Thymus (tissue), 11 donors: Measurements from ENCODE around the gene KCND1. TPM values are rescaled to one million over a fixed set of nuclear protein-coding genes. Genes with fewer than 3 reads are reported as not detected.
"Not testable (repeated sequence)": the region's sequence is repeated elsewhere in the genome, so short reads cannot be mapped to it uniquely, and the experiment has no call there.

Experiments
- DNase-seq, 9 donors: peaks; one replicate each; pipeline ENCODE4 v3.0.0-alpha.2; 2013; ENCODE audit warnings: low spot score in 9 of 9, low read depth in 6 of 9, missing footprints in 1 of 9
- H3K27ac ChIP-seq, 2 donors: one replicate each; pipeline ENCODE4 v1.5.1; 2013; ENCODE audit warnings: control low read depth in 1 of 2, low read depth in 1 of 2, low read length in 1 of 2, mild to moderate bottlenecking in 1 of 2, moderate library complexity in 1 of 2
- H3K27me3 ChIP-seq, 2 donors: one replicate each; pipeline ENCODE4 v1.5.1; 2013; ENCODE audit warnings: low read length in 1 of 2; ENCODE audit not compliant: control insufficient read depth in 2 of 2, insufficient read depth in 1 of 2
- H3K36me3 ChIP-seq, 2 donors: one replicate each; pipeline ENCODE4 v1.5.1; 2013; ENCODE audit warnings: low read length in 1 of 2, mild to moderate bottlenecking in 1 of 2, moderate library complexity in 1 of 2; ENCODE audit not compliant: control insufficient read depth in 2 of 2, insufficient read depth in 2 of 2
- H3K4me1 ChIP-seq, 2 donors: one replicate each; pipeline ENCODE4 v1.5.1; 2013; ENCODE audit warnings: low read length in 2 of 2; ENCODE audit not compliant: control insufficient read depth in 2 of 2, insufficient read depth in 2 of 2
- H3K4me3 ChIP-seq, 2 donors: one replicate each; pipeline ENCODE4 v1.5.1; 2013; ENCODE audit warnings: low read length in 2 of 2, control low read depth in 1 of 2, mild to moderate bottlenecking in 1 of 2
- H3K9me3 ChIP-seq, 2 donors: one replicate each; pipeline ENCODE4 v1.5.1; 2013; ENCODE audit warnings: low read length in 1 of 2, mild to moderate bottlenecking in 1 of 2; ENCODE audit not compliant: control insufficient read depth in 2 of 2, insufficient read depth in 1 of 2
- WGBS: extraction: QIAGEN DNeasy Blood & Tissue Kit; methylation state at CpG from one replicate; pipeline ENCODE4 v1.1.7; 2013; 5-methylcytosine and 5-hydroxymethylcytosine counted together
- polyA plus RNA-seq: library from polyadenylated mRNA; stranded (reverse); fragments of 200-250 nt; gene quantifications from one replicate; pipeline ENCODE4 v1.2.3, GENCODE V29; 2013
- total RNA-seq: library from RNA; stranded (reverse); fragments of 120-200 nt; gene quantifications from one replicate; pipeline ENCODE4 v1.2.4, GENCODE V29; 2013
- donor health status: healthy.

KCND1 gene
- total and polyA plus RNA-seq, 2 donors: 0.19 to 3.1 TPM

- 97% methylated on average over 4 of the region's 4 CpGs for WGBS
- peaks cover 23% of the 10 kb centered on the region in 2 donors for H3K36me3 ChIP-seq
- DNase-seq: no peak
- H3K27ac ChIP-seq: no peak overlapping the region
- H3K4me3 ChIP-seq: no peak overlapping the region
- H3K4me1 ChIP-seq: peaks cover 3 to 8% of the 10 kb centered on the region in 2 donors
- no peaks in the 10 kb centered on the region for H3K27me3 ChIP-seq
- H3K9me3 ChIP-seq: no peaks in the 10 kb centered on the region
Measured at GRCh38 chrX:48998391-48998790, 26.7 kb upstream of the KCND1 start.

GRCh38 chrX:48997865-48998264 lies 26.2 kb upstream of the KCND1 start:
- DNase-seq: no peak
- peaks cover 3 to 8% of the 10 kb centered on the region in 2 donors for H3K4me1 ChIP-seq

GRCh38 chrX:48997455-48997854 lies 25.8 kb upstream of the KCND1 start:
- H3K27me3 ChIP-seq: no peaks in the 10 kb centered on the region
- peaks cover 3 to 8% of the 10 kb centered on the region in 2 donors for H3K4me1 ChIP-seq
- no peak overlapping the region for H3K4me3 ChIP-seq
- WGBS: over 99% methylated on average over 3 of the region's 3 CpGs
- H3K9me3 ChIP-seq: no peaks in the 10 kb centered on the region
- no peak overlapping the region for H3K27ac ChIP-seq
- no peak for DNase-seq
- peaks cover 24 to 28% of the 10 kb centered on the region in 2 donors for H3K36me3 ChIP-seq

More at GRCh38 chrX:48997865-48998264, 26.2 kb upstream of the KCND1 start:
- 100% methylated on average over 1 of the region's 1 CpG for WGBS
- H3K36me3 ChIP-seq: peaks cover 23 to 28% of the 10 kb centered on the region in 2 donors
- H3K27me3 ChIP-seq: no peaks in the 10 kb centered on the region
- no peak overlapping the region for H3K27ac ChIP-seq
- H3K9me3 ChIP-seq: no peaks in the 10 kb centered on the region
- H3K4me3 ChIP-seq: no peak overlapping the region

- peak in 1 of 9 donors; percentile 15 for DNase-seq
- Histone ChIP-seq H3K27ac (no peak overlapping the region), H3K27me3 (no peaks in the 10 kb centered on the region), H3K4me1 (peaks cover 3 to 8% of the 10 kb centered on the region in 2 donors), H3K36me3 (peaks cover 28 to 29% of the 10 kb centered on the region in 2 donors), H3K9me3 (no peaks in the 10 kb centered on the region), H3K4me3 (no peak overlapping the region)
- 97% methylated on average over 6 of the region's 6 CpGs for WGBS
Measured at GRCh38 chrX:48996969-48997368, 25.3 kb upstream of the KCND1 start.

- DNase-seq: no peak
- no peak overlapping the region for H3K27ac ChIP-seq
- peaks cover 33 to 35% of the 10 kb centered on the region in 2 donors for H3K36me3 ChIP-seq
- H3K9me3 ChIP-seq: no peaks in the 10 kb centered on the region
- no peaks in the 10 kb centered on the region for H3K27me3 ChIP-seq
- H3K4me3 ChIP-seq: no peak overlapping the region
- no peaks in the 10 kb centered on the region for H3K4me1 ChIP-seq
Measured at GRCh38 chrX:48992341-48992740, 20.7 kb upstream of the KCND1 start.

- H3K27ac ChIP-seq: no peak overlapping the region
- no peaks in the 10 kb centered on the region for H3K27me3 ChIP-seq
- 100% methylated on average over 4 of the region's 4 CpGs for WGBS
- no peak overlapping the region for H3K4me3 ChIP-seq
- peaks cover 25 to 34% of the 10 kb centered on the region in 2 donors for H3K36me3 ChIP-seq
- H3K4me1 ChIP-seq: no peaks in the 10 kb centered on the region
- no peak for DNase-seq
- H3K9me3 ChIP-seq: no peaks in the 10 kb centered on the region
Measured at GRCh38 chrX:48989483-48989882, 17.8 kb upstream of the KCND1 start.

GRCh38 chrX:48983896-48984295 lies 12.3 kb upstream of the KCND1 start:
- H3K27me3 ChIP-seq: no peaks in the 10 kb centered on the region
- H3K36me3 ChIP-seq: peaks cover 40 to 48% of the 10 kb centered on the region in 2 donors
- H3K4me1 ChIP-seq: no peaks in the 10 kb centered on the region
- no peaks in the 10 kb centered on the region for H3K9me3 ChIP-seq
- no peak overlapping the region for H3K4me3 ChIP-seq
- no peak overlapping the region for H3K27ac ChIP-seq
- WGBS: 75% methylated on average over 3 of the region's 3 CpGs
- DNase-seq: no peak

GRCh38 chrX:48983081-48983480 lies 11.4 kb upstream of the KCND1 start:
- H3K4me1 ChIP-seq: no peaks in the 10 kb centered on the region
- WGBS: 98% methylated on average over 17 of the region's 17 CpGs
- H3K36me3 ChIP-seq: peaks cover 37 to 46% of the 10 kb centered on the region in 2 donors
- H3K4me3 ChIP-seq: no peak overlapping the region
- no peak overlapping the region for H3K27ac ChIP-seq
- H3K9me3 ChIP-seq: no peaks in the 10 kb centered on the region
- H3K27me3 ChIP-seq: no peaks in the 10 kb centered on the region
- DNase-seq: no peak

- Histone ChIP-seq H3K36me3 (peaks cover 48 to 49% of the 10 kb centered on the region in 2 donors), H3K27ac (no peak overlapping the region), H3K4me1 (no peaks in the 10 kb centered on the region), H3K9me3 (no peaks in the 10 kb centered on the region), H3K4me3 (no peak overlapping the region), H3K27me3 (no peaks in the 10 kb centered on the region)
- WGBS: 97% methylated on average over 10 of the region's 10 CpGs
- DNase-seq: no peak
Measured at GRCh38 chrX:48981178-48981577, 9.5 kb upstream of the KCND1 start.

GRCh38 chrX:48980341-48980740 lies 8.7 kb upstream of the KCND1 start:
- 84% methylated on average over 7 of the region's 10 CpGs for whole genome bisulfite sequencing
- not testable (repeated sequence) for H3K27ac ChIP-seq

More at GRCh38 chrX:48980341-48980740, 8.7 kb upstream of the KCND1 start:
- not testable (repeated sequence) for H3K4me1 ChIP-seq, H3K4me3 ChIP-seq, H3K9me3 ChIP-seq, H3K27me3 ChIP-seq, DNase-seq
- peaks cover 55 to 57% of the 10 kb centered on the region in 2 donors for H3K36me3 ChIP-seq
